ENCODE data around the gene CRB3.
"Not testable (repeated sequence)": the region's sequence is repeated elsewhere in the genome, so short reads cannot be mapped to it uniquely, and the experiment has no call there.

CRB3 gene

GRCh38 chr19:6464070-6464873, at the start of gene CRB3:
Gene CRB3 (plus strand): TSS chr19:6464271. CDS start chr19:6464702, 431 bp downstream.
- no peak for DNase-seq

DNA sequence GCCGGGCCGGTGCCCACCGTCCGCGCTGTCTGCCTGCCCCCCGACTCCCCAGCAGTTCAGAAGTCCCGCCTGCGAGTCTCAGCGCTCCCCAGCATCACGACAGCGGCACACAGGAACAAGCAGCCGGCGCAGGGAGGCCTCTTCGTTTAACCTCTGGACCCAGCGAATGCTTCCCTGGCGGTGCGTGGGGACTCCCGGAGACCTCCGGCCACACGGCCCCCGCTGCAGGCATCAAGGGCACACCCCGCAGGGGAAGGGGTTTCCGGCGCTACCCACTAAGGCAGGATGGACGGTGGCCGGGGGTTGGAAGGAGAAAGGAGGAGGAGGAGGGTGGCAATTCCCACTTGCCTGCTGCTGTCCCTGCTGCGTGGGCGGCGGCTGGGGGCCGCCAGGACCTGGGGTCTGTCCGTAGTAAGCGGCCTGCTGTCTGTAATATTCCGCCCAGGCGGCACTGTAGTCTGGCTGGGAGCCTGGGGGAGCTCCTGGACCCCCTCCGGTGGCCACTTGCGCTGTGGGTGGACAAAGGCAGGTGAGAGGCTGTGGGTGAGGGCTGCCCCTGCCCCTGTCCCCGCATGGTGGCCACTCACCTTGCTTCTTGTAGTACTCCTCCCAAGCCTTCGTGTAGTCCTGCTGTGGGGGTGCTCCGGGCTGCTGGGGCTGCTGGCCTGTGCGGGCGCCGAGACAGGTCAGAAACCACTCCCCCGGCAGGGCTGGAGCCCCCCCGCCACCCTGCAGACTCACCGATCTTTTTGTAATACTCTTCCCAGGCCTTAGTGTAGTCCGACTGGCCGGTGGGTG, 49.1 kb upstream of the CRB3 start:
- no peak for DNase-seq

DNA sequence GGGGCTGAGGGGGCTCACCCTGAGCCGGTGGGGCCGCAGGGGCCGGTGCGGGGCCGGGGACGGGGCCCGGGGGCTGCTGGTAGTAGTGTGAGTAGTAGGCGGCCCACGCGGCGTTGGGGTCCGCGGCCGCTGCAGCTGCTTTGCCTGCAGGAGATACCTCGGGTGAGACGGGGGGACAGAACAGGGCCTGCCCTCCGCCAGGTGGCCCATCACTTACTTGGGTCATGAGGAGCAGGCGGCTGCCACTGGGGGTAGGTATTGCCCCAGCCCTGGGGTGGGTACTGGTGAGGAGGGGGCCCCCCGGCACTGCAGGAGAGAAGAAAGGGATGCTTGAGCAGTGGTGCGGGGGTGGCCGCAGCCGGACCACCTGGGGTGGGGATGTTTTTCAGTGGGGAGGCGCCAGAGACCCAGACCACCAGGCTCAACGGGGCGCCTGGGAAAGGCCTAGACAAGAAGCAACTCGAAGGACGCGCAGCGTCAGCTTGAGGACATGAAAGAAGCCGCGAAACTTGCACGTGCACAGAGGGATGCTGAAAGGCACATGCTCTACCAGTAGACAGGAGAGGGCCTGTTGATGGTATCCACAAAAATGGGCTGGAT, 48.4 kb upstream of the CRB3 start:
- no peak for DNase-seq

DNA sequence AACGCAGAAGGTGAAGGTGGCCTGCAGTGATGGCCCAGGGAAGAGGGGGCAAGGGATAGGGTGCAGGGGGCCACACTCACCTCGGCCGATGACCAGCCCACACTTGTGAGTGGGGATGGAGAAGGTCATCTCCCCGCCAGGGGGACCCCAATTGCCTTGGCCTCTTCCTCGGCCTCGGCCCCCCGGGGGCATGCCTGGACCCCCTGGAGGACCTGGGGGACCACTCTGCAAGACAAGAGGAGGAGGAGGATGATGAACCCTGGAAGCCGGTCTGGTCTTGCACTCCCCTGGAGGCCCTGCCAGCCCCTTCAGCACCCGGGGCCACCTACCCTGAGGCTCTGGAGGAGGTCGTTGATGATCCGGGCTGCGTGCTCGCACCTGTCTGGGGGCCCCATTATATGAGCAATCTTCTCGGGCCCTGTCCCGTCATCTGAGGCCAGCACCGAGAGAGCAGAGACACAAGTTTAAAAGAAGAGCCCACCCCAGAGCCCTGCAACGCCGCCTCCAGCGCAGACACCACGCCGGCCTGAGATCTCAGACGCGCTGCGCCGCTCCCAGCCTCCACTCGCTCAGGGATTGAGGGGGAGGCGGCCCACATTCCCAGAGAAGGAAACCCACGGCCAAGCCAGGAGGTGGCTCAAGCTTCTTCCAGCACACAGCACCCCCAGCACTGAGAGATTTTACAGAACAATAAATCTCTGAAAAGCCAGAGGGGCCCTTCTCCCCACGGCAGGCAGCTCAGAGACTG, 47.2 kb upstream of the CRB3 start:
- no peak for DNase-seq

DNA sequence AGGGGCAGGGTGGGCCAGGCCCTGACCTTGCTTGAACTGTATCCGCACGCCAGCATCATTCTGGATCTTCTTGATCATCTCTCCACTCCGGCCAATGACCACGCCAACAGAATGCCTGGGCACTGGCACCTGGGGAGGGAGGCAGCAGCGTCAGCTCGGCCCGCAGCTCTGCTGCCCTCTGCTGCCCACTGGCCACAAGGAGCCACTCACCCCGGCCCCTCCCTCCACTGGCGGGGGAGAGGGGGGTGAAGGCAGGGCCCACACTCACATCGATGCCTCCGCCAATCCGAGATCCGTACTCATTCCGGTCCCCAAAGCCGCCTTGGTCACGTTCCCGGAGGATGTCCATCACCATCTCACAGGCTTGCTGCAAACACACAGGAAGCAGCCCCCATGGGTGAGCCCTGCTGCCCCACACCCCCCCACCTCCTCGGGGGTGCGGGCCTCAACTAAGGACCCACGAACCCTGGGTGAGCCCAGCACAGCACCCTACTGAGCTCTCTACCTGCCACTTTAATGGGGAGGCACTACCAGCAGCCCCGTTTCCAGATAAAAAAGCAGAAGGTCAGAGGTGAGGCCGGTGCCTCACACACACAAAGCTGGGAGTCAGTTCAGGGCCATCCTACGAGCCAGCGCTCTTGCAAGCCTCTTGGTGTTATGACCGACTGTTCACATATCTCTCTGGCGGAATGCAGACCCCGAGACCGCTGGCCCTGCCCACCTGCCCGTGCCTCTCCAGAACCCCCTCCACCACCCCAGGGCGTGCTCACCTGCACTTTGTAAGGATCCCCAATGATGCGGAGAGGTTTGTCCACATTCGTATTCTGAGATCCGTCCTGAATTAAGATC, 46.1 kb upstream of the CRB3 start:
- no peak for DNase-seq

DNA sequence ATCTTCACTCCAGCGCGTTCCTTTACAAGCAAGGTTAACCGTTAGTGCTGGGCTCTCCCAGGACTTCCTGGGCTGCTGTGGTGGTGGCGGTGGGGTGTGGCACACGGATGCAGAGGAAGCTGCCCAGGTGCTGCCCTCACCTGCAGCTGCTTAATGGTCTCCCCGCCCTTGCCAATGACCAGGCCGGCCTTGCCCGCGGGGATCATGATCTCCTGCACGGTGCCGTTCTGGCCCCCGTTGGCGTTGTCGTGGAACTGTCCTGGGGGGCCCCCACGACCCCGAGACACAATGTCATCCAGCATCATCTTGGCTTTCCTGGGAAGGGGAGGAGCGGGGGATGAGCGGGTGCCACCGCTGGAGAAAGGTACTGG, 45.5 kb upstream of the CRB3 start:
- DNase-seq, result no peak

DNA sequence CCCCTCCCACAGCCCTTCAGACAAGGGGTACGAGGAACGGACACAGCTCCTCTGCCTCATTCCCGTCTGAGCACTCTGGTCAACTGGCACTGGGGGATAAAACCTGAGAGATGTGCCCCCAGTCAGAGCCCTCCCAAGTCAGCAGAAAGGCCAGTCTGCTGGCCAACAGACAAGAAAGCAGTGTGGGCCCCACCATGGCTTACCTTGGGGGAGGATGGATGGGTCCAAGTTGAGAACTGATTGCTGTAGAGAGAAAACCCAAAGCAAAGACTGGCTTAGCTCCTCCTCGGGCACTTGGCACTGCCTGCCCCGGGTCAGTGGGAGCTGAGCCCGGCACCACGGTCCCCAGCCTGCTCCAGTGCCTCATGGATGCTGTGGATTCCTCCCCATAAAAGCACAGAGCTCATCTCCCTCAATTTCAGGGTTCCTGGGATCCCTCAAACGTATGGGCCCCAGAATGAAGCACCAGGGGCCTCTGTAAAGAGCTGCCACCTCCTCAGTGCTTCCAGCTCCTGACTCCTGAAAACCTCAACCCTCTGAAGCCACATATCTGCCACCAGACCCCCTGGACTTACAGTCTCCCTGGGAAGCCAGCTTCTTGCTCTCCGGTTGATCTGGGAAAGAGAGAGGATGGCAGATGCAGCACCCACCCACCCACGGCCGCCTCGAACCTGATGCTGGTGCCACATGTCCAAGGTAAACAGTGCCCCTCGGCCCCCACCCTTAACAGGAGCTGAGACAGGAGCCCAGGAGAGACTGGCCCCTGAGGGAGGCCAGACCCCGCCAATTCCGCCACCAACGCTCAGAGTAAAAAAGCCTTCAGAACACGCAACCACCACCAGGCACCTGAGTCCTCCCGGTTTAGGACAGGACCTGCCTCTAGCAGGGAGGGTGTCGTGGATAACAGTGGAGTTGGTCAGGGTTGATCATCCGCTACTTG, 42.7 kb upstream of the CRB3 start:
- no peak for DNase-seq

GRCh38 chr19:6423499-6424194, 40.4 kb upstream of the CRB3 start:
- DNase-seq, result peak; percentile 65 to 67

DNA sequence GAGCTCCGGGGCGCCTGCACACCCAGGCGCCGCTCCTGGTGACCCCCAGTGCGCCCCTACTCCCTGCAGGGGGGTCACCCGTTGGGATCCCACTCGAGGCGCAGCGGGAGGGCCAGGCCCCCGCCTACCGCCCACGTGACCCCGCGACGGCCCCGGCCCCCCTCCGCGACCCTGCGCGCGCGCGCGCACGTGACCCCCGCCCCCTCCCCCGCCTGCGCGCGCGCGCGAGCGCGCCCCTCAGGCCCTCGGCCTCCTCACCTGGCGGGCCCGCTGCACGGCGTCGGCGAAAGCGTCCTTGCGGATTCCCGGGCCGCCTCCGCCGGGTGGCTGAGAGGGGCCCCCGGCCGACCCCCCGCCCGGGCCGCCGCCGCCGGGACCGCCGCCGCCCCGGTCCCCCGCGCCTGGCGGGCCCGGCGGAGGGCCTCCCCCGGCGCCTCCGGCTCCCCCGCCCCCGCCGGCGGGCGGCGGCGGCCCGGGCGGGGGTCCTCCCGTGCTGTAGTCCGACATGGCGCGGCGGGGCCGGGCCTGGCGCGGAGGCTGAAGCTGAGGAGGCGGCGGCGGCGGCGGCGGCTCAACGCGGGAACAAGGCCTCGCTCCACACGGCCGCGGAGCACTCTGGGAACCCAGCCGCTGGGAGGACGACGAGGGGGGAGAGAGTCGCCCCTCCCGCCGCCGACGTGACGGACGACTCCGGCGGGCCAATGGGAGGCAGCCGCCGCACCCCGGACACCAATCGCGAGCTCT, 39.7 kb upstream of the CRB3 start, which contains the start of gene KHSRP:
Gene KHSRP (minus strand): TSS at position 617 of the 744 bp plus-strand sequence. CDS start 110 bp downstream, at position 507.
- DNase-seq, result peak in 1 of 2 experiments; percentile 51

- DNase-seq, result peak; percentile 98 to 99
These were observed 38.9 kb upstream of the CRB3 start for GRCh38 chr19:6424939-6425731.

GRCh38 chr19:6425732-6426620, 38.1 kb upstream of the CRB3 start:
- DNase-seq, result peak in 1 of 2 experiments; percentile 29

DNA sequence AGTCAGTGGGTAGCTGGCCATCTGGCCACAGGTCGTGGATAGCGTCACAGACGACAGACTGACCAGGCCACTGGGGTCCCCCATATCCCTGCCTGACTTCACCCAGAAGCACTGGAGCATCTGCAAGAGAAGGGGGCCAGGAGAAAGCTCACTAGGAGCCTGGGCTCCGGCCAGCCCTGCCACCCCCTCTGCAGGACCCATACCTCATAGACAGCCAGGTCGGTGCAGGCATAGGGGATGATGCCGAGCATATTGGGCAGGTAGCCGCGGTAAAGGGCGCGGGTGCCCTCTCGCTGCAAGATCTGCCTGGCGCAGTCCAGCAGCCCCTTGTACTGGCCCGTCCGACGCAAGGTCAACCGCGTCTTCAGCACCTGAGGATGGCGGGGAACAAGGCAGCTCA, 36.9 kb upstream of the CRB3 start:
- DNase-seq, result no peak

GRCh38 chr19:6428692-6429418, 35.2 kb upstream of the CRB3 start:
- not testable (repeated sequence) for DNase-seq

DNA sequence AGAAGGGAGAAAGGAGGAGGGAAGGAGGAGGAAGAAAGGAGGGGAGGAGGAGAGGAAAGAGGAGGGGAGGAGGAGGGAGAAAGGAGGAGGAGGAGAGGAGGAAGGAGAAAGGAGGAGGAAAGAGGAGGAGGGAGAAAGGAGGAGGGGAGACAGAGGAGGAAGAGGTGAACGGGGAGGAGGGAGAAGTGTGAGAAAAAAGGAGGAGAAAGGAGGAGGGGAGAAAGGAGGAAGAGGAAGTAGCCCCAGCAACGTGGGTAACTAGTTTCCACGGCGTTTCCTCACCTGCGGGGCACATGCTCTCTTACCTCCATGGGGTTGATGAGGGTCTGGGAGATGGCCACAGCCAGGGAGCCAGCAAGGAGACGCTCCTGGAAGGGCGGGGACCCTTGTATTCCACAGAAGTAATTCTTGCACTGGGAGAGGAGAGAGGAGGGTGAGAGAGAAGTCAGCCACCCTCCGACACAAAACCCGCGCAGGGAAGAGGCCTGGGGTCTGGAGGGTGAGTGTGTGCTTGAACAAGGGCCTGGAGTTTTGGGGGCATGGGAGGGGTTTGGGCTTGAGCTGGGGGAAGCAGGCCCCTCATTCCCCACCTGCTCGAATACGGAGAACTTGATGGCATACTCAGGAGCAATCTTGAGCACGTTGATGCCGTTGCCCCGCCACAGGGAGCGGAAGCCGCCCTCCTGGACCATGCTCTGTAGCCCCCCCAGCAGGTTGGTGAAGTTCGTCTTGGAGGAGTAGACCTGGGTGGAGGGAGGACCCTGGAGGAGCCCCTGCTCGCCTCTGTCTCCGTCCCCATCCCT, 34.5 kb upstream of the CRB3 start:
- DNase-seq, result no peak

DNA sequence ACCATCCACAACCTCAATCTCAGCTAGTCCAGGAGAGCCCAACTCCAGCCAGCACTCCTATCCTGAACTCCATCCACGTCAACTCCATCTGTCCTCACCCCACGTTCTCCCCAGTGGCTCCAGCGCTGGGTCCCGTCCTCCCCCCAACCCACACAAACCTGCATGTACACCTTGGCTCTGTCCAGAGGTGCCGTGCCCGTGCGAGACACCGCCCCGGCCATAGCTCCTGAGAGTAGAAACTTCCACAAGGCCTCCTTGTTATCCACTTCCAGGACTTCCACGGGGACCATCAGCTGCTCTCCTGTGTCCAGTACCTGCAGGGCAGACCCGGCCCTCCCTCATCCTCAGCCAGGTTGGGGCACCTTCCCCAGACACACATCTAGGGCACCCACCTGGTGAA, 32.2 kb upstream of the CRB3 start:
- no peak for DNase-seq

- DNase-seq, result no peak
These were observed 30.9 kb upstream of the CRB3 start for GRCh38 chr19:6433165-6433564.

Measured in activated T-cell treated with anti-CD3 and anti-CD28 coated beads, Interleukin-2, amount 50 U/mL, for 48 hours (primary cell).